Right atrium auricular region (tissue), 2 donors: ENCODE measurements around the gene CDH18. TPM values are rescaled to one million over a fixed set of nuclear protein-coding genes. Genes with fewer than 3 reads are reported as not detected.

Source experiments
- DNase-seq: peaks from one replicate; pipeline ENCODE4 v3.0.0-alpha.2; 2019; ENCODE audit warnings: low spot score
- H3K27ac ChIP-seq, 2 donors: fragments of 200-600 bp; sonication (generic); 1 replicate in 1 of 2; 2 replicates in 1 of 2; pipeline ENCODE4 v1.5.1; 2016 to 2019
- H3K27me3 ChIP-seq, 2 donors: fragments of 200-600 bp; sonication (generic); one replicate each; pipeline versions ENCODE4 v1.5.1 to v1.6.0; 2017 to 2019
- H3K36me3 ChIP-seq: fragments of 200-600 bp; sonication (generic); one replicate; pipeline ENCODE4 v1.5.1; 2016
- H3K4me1 ChIP-seq, 2 donors: fragments of 200-600 bp; sonication (generic); one replicate each; pipeline versions ENCODE4 v1.5.1 to v1.6.0; 2017 to 2019
- H3K4me3 ChIP-seq, 2 donors: fragments of 200-600 bp; sonication (generic); 1 replicate in 1 of 2; 2 replicates in 1 of 2; pipeline ENCODE4 v1.5.1; 2017 to 2019; ENCODE audit warnings: mild to moderate bottlenecking in 1 of 2, moderate library complexity in 1 of 2
- H3K9me3 ChIP-seq, 2 donors: fragments of 200-600 bp; sonication (generic); one replicate each; pipeline ENCODE4 v1.5.1; 2019
- total RNA-seq, 2 donors: library from RNA; depleted of rRNA; stranded (reverse); fragments of >200 nt; gene quantifications; one replicate each; pipeline ENCODE4 v1.1.0, GENCODE V29; 2016
- TF ChIP-seq, protein P1 (sequence below), 2 donors: fragments of 200-600 bp; sonication (generic); IDR thresholded peaks; one replicate each; pipeline ENCODE4 v1.5.1; 2019; ENCODE audit warnings: antibody characterized with exemption in 2 of 2

The CDH18 gene
- total RNA-seq, 2 donors from 2014 or later, result not detected

DNA sequence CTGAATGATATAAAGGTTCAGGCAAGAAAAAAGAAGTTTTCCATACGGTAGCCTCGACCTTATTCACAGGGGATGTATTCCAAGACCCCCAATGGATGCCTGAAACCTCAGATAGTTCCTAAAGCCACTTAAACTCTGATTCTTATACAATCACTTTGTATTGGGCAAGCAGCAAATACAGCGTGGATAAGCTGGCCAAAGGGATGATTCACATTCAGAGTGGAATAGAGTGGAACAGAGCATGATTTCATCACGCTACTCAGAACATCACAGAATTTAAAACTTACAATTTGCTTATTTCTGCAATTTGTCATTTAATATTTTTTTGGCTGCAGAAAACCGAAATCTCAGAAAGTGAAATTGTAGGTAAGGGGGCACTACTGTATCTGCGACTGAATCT lies 40.5 kb upstream of the CDH18 start:
- Histone ChIP-seq H3K9me3 (no peaks in the 10 kb centered on the region), H3K4me3 (no peak overlapping the region), H3K27me3 (no peaks in the 10 kb centered on the region), H3K36me3 (no peaks in the 10 kb centered on the region), H3K27ac (no peak overlapping the region), H3K4me1 (no peaks in the 10 kb centered on the region)
- TF ChIP-seq, protein P1, sequence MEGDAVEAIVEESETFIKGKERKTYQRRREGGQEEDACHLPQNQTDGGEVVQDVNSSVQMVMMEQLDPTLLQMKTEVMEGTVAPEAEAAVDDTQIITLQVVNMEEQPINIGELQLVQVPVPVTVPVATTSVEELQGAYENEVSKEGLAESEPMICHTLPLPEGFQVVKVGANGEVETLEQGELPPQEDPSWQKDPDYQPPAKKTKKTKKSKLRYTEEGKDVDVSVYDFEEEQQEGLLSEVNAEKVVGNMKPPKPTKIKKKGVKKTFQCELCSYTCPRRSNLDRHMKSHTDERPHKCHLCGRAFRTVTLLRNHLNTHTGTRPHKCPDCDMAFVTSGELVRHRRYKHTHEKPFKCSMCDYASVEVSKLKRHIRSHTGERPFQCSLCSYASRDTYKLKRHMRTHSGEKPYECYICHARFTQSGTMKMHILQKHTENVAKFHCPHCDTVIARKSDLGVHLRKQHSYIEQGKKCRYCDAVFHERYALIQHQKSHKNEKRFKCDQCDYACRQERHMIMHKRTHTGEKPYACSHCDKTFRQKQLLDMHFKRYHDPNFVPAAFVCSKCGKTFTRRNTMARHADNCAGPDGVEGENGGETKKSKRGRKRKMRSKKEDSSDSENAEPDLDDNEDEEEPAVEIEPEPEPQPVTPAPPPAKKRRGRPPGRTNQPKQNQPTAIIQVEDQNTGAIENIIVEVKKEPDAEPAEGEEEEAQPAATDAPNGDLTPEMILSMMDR (IDR thresholded peaks at IDR 0.05), result no peak
- DNase-seq, result no peak

DNA sequence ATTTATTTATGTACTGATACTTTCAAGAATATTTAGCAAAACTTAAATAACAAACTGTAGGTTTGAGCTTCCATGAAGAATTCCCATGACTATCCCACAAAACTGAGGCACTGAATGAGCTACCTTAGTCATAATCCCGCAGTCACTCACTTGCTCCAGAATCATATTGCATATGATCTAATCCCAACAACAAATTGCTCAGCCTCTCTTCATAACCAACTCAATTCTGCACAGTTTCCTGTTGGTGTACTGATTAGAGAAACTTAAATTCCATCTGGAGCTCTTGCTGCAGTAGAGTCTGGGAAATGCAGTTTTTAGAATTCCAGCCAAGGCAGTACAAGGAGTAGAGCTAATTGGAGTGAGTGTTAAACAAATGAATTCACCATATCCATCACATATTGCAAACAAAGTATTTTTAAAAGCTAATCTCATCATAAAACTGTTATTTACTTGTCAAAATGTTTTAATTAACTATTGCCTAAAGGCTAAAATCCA lies 35.7 kb upstream of the CDH18 start:
- H3K4me1 ChIP-seq, result no peaks in the 10 kb centered on the region
- H3K4me3 ChIP-seq, result no peak overlapping the region
- TF ChIP-seq, protein P1 (IDR thresholded peaks at IDR 0.05), result no peak
- no peak for DNase-seq
- H3K27ac ChIP-seq, result no peak overlapping the region
- peaks cover 0 to 7% of the 10 kb centered on the region in 2 donors for H3K9me3 ChIP-seq
- H3K36me3 ChIP-seq, result no peaks in the 10 kb centered on the region
- no peaks in the 10 kb centered on the region for H3K27me3 ChIP-seq

DNA sequence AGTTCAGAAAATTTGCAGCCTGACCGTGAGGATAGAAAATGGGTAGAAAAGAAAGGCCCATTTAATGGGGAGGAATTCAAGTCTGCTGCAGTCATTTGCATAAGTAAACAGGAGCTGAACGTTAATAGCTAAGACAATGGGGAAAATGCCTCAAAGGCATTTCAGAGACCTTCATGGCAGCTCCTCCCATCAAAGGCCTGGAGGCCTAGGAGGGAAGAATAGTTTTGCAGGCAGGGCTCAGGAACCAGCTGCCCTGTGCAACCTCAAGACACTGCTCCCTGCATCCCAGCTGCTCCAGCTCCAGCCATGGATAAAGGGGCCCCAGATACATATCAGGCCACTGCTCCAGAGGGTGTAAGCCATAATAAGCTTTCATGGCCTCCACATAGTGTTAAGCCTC lies 32.2 kb upstream of the CDH18 start:
- Histone ChIP-seq H3K4me3 (no peak overlapping the region), H3K9me3 (peaks cover 0 to 7% of the 10 kb centered on the region in 2 donors), H3K4me1 (no peaks in the 10 kb centered on the region), H3K27ac (no peak overlapping the region), H3K27me3 (no peaks in the 10 kb centered on the region), H3K36me3 (no peaks in the 10 kb centered on the region)
- TF ChIP-seq, protein P1 (IDR thresholded peaks at IDR 0.05), result no peak
- DNase-seq, result no peak

DNA sequence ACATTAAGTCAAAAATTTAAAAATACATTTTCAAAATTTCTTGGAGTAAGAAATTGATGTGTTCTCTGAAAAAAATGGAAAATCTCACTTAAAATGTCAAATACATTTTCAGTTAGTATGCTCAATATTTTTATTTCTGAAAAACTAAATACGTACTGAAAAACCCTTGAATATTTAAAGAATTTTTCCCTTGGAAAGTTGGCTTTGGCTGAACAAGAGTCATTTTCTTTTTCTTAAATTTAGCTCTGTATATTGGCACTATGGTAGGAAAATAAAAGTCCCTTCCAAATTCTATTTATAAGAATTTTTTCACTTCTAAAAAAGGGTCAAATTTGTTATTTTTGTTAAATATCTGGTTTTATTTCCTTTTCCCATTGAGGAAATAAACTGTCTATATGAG lies 29.0 kb upstream of the CDH18 start:
- no peaks in the 10 kb centered on the region for H3K27me3 ChIP-seq
- TF ChIP-seq, protein P1 (IDR thresholded peaks at IDR 0.05), result no peak
- no peak overlapping the region for H3K27ac ChIP-seq
- peaks cover 0 to 7% of the 10 kb centered on the region in 2 donors for H3K9me3 ChIP-seq
- no peak overlapping the region for H3K4me3 ChIP-seq
- H3K4me1 ChIP-seq, result no peaks in the 10 kb centered on the region
- H3K36me3 ChIP-seq, result no peaks in the 10 kb centered on the region
- DNase-seq, result no peak

DNA sequence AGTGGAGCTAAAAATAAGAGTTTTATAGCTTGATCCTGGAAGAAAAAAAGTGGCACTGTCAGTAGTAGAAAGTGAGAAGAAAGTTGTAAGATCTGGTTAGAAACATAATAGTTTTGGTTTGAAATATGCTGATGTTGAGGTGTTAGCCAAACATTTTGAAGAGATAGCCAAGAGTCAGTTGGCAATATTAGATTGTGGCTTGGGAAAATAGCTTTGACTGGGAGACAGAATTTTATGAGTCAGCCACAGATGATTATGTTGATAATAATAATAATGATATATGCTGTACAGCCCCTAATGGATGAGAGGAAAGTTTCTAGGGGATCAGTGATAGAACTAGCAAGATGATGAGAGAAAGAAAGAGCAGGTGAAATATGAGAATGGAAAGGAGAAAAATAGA lies 12.4 kb upstream of the CDH18 start:
- no peaks in the 10 kb centered on the region for H3K9me3 ChIP-seq
- no peak overlapping the region for H3K4me3 ChIP-seq
- TF ChIP-seq, protein P1 (IDR thresholded peaks at IDR 0.05), result no peak
- DNase-seq, result no peak
- H3K4me1 ChIP-seq, result no peaks in the 10 kb centered on the region
- no peak overlapping the region for H3K27ac ChIP-seq
- H3K36me3 ChIP-seq, result no peaks in the 10 kb centered on the region
- no peaks in the 10 kb centered on the region for H3K27me3 ChIP-seq

DNA sequence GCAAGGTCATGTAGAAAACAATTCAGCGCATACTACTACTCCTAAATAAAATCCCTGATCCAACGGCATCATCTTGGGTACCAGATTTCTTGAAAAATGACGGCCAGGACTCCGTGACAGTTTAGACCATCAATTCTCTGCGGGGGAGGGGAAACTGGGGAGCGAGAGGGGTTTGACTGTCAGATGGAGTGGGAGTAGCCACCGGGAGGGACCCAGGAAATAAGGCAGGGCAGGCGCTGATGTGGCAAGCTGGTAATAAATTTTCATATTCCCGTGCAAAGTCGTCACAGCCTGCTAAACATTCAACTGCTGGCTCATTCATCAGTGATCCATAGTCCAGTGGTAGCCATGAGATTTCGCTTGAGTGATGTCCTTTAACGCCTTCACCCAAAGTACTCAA lies 457 bp upstream of the CDH18 start:
- Histone ChIP-seq H3K4me1 (no peaks in the 10 kb centered on the region), H3K27me3 (no peaks in the 10 kb centered on the region), H3K27ac (no peak overlapping the region), H3K36me3 (no peaks in the 10 kb centered on the region), H3K4me3 (no peak overlapping the region), H3K9me3 (no peaks in the 10 kb centered on the region)
- no peak for DNase-seq
- TF ChIP-seq, protein P1 (IDR thresholded peaks at IDR 0.05), result no peak
